OCI-LY7 (cell line): ENCODE results near the gene DPEP3. TPM values are rescaled to one million over a fixed set of nuclear protein-coding genes. Genes with fewer than 3 reads are reported as not detected.

ENCODE experiments used
- BruUV-seq: library from RNA; stranded (reverse); fragments of 400-500 nt; replicated peaks from 2 replicates; lab custom pipeline; 2021; lab: Mats Ljungman, UMichigan
- CTCF ChIA-PET: fragments of 300-600 bp; sonication (Branson Sonifier 250); formaldehyde crosslinking; loops from one replicate; lab custom pipeline; 2022; ENCODE audit warnings: antibody characterized with exemption; ENCODE audit not compliant: unreplicated experiment; lab: Charles Lee
- POLR2A ChIA-PET: fragments of 300-600 bp; sonication (Branson Sonifier 250); formaldehyde crosslinking; loops from one replicate; lab custom pipeline; 2022; ENCODE audit warnings: antibody characterized with exemption; lab: Charles Lee
- DNase-seq: peaks from one replicate; pipeline ENCODE4 v3.0.0-alpha.2; 2015; ENCODE audit warnings: low spot score
- H2AFZ ChIP-seq: fragments of 200-600 bp; sonication (generic), shearing (Covaris generic); 2 replicates; pipeline ENCODE4 v1.6.1; 2014; ENCODE audit warnings: mild to moderate bottlenecking, antibody characterized with exemption, low read length, moderate library complexity
- H3K27ac ChIP-seq: fragments of 200-600 bp; sonication (generic); 2 replicates; pipeline ENCODE4 v1.5.1; 2014; ENCODE audit warnings: mixed run types, low read depth, mild to moderate bottlenecking, moderate library complexity, low read length, inconsistent platforms; ENCODE audit not compliant: poor library complexity, severe bottlenecking
- H3K36me3 ChIP-seq: fragments of 200-600 bp; sonication (generic); 2 replicates; pipeline ENCODE4 v1.6.1; 2014; ENCODE audit warnings: mild to moderate bottlenecking, antibody characterized with exemption, low read length, moderate library complexity, mixed read lengths; ENCODE audit not compliant: insufficient read depth
- H3K4me1 ChIP-seq: fragments of 200-600 bp; sonication (generic); 2 replicates; pipeline ENCODE4 v1.5.1; 2014; ENCODE audit warnings: mild to moderate bottlenecking, low read length; ENCODE audit not compliant: insufficient read depth, poor library complexity, severe bottlenecking
- H3K4me2 ChIP-seq: fragments of 200-600 bp; sonication (generic); 2 replicates; pipeline ENCODE4 v1.6.1; 2014; ENCODE audit warnings: mild to moderate bottlenecking, low read length
- H3K4me3 ChIP-seq: fragments of 200-600 bp; sonication (generic); 2 replicates; pipeline ENCODE4 v1.5.1; 2014; ENCODE audit warnings: mild to moderate bottlenecking, low read depth, low read length; ENCODE audit not compliant: poor library complexity, severe bottlenecking
- H3K79me2 ChIP-seq: fragments of 200-600 bp; sonication (generic); 2 replicates; pipeline ENCODE4 v1.6.1; 2016; ENCODE audit warnings: low read depth, mild to moderate bottlenecking, low read length, moderate library complexity, mixed read lengths; ENCODE audit not compliant: insufficient read depth
- H3K9me2 ChIP-seq: fragments of 200-600 bp; sonication (generic); 2 replicates; pipeline ENCODE4 v1.6.1; 2016; ENCODE audit warnings: mild to moderate bottlenecking, low read length, mixed read lengths; ENCODE audit not compliant: insufficient read depth
- H3K9me3 ChIP-seq: fragments of 200-600 bp; sonication (generic); 2 replicates; pipeline ENCODE4 v1.6.1; 2014; ENCODE audit warnings: mild to moderate bottlenecking, mixed run types, low read length, mixed read lengths
- H4K20me1 ChIP-seq: fragments of 200-600 bp; sonication (generic); 2 replicates; pipeline ENCODE4 v1.6.1; 2014; ENCODE audit warnings: mild to moderate bottlenecking, antibody characterized with exemption, low read length, moderate library complexity, mixed read lengths; ENCODE audit not compliant: insufficient read depth
- CTCF ChIP-seq: fragments of 200-600 bp; sonication (generic); conservative IDR thresholded peaks from 2 replicates; pipeline ENCODE4 v1.5.1; 2014; ENCODE audit warnings: mild to moderate bottlenecking, antibody characterized with exemption, low read length, moderate library complexity, mixed read lengths
- EZH2phosphoT487 ChIP-seq: fragments of 200-600 bp; sonication (generic); IDR thresholded peaks from 2 replicates; pipeline ENCODE4 v1.6.1; 2018; ENCODE audit warnings: low read depth, borderline replicate concordance, mild to moderate bottlenecking, mixed run types, antibody characterized with exemption, low read length, moderate library complexity, mixed read lengths
- intact Hi-C: fragments of 100-400 bp; cut with micrococcal nuclease; formaldehyde crosslinking; loops from one replicate; pipeline ENCODE4 v1.10.0; 2022; ENCODE audit not compliant: unreplicated experiment
- total RNA-seq, 2 experiments: library from RNA; depleted of rRNA in 1 of 2; stranded (reverse); fragments of >200 nt in 1 of 2; shearing (Covaris generic) in 1 of 2; gene quantifications; 2 replicates each; pipeline ENCODE4 v1.2.3, GENCODE V29; 2014 to 2022

The DPEP3 gene
- total RNA-seq, 2 experiments from 2014 or later = not detected

GRCh38 chr16:68005786-68006286, 25.5 kb upstream of the DPEP3 start:
- BruUV-seq = no TSS peak
- no peaks in the 10 kb centered on the region for H3K36me3 ChIP-seq
- CTCF ChIA-PET = interaction anchor here (0.6 to 0.9 kb wide), 2 partner anchors 11 to 16 kb away, joined by 5 read pairs; no protein-coding TSS in a partner anchor
- no peaks in the 10 kb centered on the region for H3K79me2 ChIP-seq
- intact Hi-C loops = no loop called here
- no peak overlapping the region for H3K27ac ChIP-seq
- H2AFZ ChIP-seq = peak overlapping the region; percentile 84
- peak; percentile 65 for DNase-seq
- peaks cover 8% of the 10 kb centered on the region for H3K4me1 ChIP-seq
- H3K4me3 ChIP-seq = no peak overlapping the region
- no peaks in the 10 kb centered on the region for H3K9me3 ChIP-seq
- POLR2A ChIA-PET = interaction anchor here (1.0 kb wide), 1 partner anchor 22 kb away, joined by 3 read pairs; no protein-coding TSS in a partner anchor
- H4K20me1 ChIP-seq = no peaks in the 10 kb centered on the region
- TF ChIP-seq CTCF (no peak), EZH2phosphoT487 (no peak)
- no peaks in the 10 kb centered on the region for H3K9me2 ChIP-seq
- H3K4me2 ChIP-seq = peak overlapping the region; percentile 7; the same call in 1 of the 2 replicates

DNA sequence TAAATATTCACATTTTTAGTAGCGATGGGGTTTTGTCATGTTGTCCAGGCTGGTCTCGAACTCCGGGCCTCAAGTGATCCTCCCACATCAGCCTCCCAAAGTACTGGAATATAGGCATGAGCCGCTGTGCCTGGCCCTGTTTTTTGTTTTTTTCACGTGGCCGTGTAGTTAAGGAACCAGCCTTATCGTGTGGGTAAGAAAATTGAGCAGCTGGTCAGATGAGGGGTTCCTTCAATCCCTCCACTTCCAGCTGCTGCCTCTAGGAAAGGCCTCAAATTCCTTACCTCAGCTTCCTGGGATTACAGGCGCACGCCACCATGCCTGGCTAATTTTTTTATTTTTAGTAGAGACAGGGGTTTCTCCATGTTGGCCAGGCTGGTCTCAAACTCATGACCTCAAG, 24.9 kb upstream of the DPEP3 start:
- no peaks in the 10 kb centered on the region for H3K9me3 ChIP-seq
- H3K9me2 ChIP-seq = no peaks in the 10 kb centered on the region
- no peaks in the 10 kb centered on the region for H3K36me3 ChIP-seq
- intact Hi-C loops = no loop called here
- peak overlapping the region; percentile 84; the same call in 1 of the 2 replicates for H2AFZ ChIP-seq
- H3K4me3 ChIP-seq = no peak overlapping the region
- BruUV-seq = no TSS peak
- DNase-seq = no peak
- POLR2A ChIA-PET = interaction anchor here (1.0 kb wide), 1 partner anchor 21 kb away, joined by 3 read pairs; no protein-coding TSS in a partner anchor
- H3K4me1 ChIP-seq = peaks cover 14% of the 10 kb centered on the region
- no peak overlapping the region for H3K4me2 ChIP-seq
- no peaks in the 10 kb centered on the region for H4K20me1 ChIP-seq
- no peaks in the 10 kb centered on the region for H3K79me2 ChIP-seq
- TF ChIP-seq CTCF = no peak
- TF ChIP-seq EZH2phosphoT487 = no peak
- H3K27ac ChIP-seq = no peak overlapping the region
- CTCF ChIA-PET = interaction anchor here (0.9 kb wide), 1 partner anchor 11 kb away, joined by 5 read pairs; no protein-coding TSS in a partner anchor

- TF ChIP-seq EZH2phosphoT487 = no peak
- no peak for TF ChIP-seq CTCF
- Histone ChIP-seq H3K79me2 (no peaks in the 10 kb centered on the region), H3K4me2 (no peak overlapping the region), H3K36me3 (no peaks in the 10 kb centered on the region), H3K4me1 (peaks cover 28% of the 10 kb centered on the region), H3K9me3 (no peaks in the 10 kb centered on the region), H2AFZ (no peak overlapping the region), H3K27ac (no peak overlapping the region), H4K20me1 (no peaks in the 10 kb centered on the region), H3K4me3 (no peak overlapping the region), H3K9me2 (no peaks in the 10 kb centered on the region)
- intact Hi-C loops = no loop called here
- BruUV-seq = no TSS peak
- no peak for DNase-seq
- CTCF ChIA-PET = interaction anchor here (0.6 kb wide), 2 partner anchors 11 to 38 kb away, joined by 3 read pairs; no protein-coding TSS in a partner anchor
- POLR2A ChIA-PET = interaction anchor here (0.5 to 1.0 kb wide), 2 partner anchors 21 to 142 kb away, joined by 3 to 4 read pairs; partner anchors contain the start of gene DUS2
These were observed 22.7 kb upstream of the DPEP3 start for GRCh38 chr16:68003031-68003430.
